Bronchial epithelial cell (primary cell): ENCODE data around the gene AGBL1. TPM values are rescaled to one million over a fixed set of nuclear protein-coding genes. Genes with fewer than 3 reads are reported as not detected.

ENCODE experiments used
- DNase-seq: peaks from one replicate; pipeline ENCODE4 v3.0.0-alpha.2; 2010; ENCODE audit warnings: low read depth
- FAIRE-seq: peaks from 2 replicates; lab custom pipeline; 2011; peaks lifted over from hg19 to GRCh38; lab: Jason Lieb, UNC
- H3K27me3 ChIP-seq: 2 replicates; pipeline ENCODE4 v1.5.1; 2011; ENCODE audit warnings: low read length; ENCODE audit not compliant: control insufficient read depth, insufficient read depth
- H3K36me3 ChIP-seq: 2 replicates; pipeline ENCODE4 v1.5.1; 2011; ENCODE audit warnings: low read length; ENCODE audit not compliant: control insufficient read depth, insufficient read depth
- H3K4me3 ChIP-seq: 2 replicates; pipeline ENCODE4 v1.5.1; 2011; ENCODE audit warnings: mild to moderate bottlenecking, low read depth, low read length, control low read depth
- total RNA-seq: library from RNA; depleted of rRNA; stranded (reverse); fragments of >200 nt; gene quantifications from 2 replicates; pipeline ENCODE4 v1.2.1, GENCODE V29; 2014
- TF ChIP-seq, protein P1 (sequence below): IDR thresholded peaks from 2 replicates; pipeline ENCODE4 v1.5.1; 2011; ENCODE audit warnings: mild to moderate bottlenecking, moderate library complexity, low read length, control low read depth, inconsistent platforms; ENCODE audit not compliant: insufficient read depth, severe bottlenecking

The AGBL1 gene
- total RNA-seq, 1 donor from 2014 or later: not detected

DNA sequence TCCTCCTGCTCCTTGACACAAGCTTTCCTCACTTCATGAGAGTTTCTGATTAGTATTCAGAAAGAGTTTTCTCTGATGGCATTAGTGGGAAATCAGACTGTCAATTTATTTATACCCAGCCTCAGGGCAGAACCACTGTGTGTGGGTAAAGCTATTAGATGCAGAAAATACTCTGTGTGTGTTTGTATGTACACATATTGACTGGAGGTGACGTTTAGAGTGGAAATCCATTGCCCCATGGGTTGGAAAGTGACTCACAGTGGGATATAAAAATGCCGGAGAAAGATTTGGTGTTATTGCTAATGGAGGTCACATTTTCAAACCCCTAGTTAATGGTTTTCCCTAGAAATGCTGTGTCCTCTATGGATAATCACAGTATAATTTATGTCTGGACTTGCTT lies 577.6 kb downstream of the AGBL1 start:
- no peak overlapping the region for H3K4me3 ChIP-seq
- TF ChIP-seq, protein P1, sequence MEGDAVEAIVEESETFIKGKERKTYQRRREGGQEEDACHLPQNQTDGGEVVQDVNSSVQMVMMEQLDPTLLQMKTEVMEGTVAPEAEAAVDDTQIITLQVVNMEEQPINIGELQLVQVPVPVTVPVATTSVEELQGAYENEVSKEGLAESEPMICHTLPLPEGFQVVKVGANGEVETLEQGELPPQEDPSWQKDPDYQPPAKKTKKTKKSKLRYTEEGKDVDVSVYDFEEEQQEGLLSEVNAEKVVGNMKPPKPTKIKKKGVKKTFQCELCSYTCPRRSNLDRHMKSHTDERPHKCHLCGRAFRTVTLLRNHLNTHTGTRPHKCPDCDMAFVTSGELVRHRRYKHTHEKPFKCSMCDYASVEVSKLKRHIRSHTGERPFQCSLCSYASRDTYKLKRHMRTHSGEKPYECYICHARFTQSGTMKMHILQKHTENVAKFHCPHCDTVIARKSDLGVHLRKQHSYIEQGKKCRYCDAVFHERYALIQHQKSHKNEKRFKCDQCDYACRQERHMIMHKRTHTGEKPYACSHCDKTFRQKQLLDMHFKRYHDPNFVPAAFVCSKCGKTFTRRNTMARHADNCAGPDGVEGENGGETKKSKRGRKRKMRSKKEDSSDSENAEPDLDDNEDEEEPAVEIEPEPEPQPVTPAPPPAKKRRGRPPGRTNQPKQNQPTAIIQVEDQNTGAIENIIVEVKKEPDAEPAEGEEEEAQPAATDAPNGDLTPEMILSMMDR: no peak
- no peaks in the 10 kb centered on the region for H3K27me3 ChIP-seq
- FAIRE-seq: no peak
- H3K36me3 ChIP-seq: no peaks in the 10 kb centered on the region
- DNase-seq: no peak

DNA sequence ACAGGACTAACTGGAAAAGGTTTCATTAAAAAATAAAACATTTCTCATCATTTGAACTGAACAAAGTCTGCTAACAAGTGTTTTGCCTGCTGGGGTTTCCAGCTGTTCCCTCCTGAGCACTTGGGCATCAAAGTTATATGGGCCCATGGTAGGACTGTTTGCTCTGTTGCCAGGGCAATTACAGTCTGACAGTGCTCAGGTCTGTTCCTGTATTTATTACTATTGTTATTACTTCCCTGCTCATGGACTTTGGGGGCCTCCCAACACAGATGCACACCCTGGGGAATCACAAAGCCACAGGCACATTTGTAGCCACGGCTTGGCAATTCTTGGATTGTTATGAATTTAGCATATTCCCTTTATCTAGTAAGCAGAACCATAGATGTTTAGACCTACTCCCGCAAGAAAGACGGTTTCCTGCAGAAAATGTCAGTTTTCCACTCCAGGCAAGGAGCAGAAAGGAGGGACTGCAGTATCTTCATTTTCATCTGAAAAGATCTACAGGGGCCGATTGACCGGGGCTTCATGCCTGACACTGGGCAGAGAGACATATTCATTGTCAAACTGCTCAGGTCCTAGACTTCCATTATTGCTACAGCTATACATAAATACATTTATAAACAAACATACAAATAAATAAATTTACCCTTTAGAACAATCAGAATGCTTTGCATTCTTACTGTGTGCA lies 580.2 kb downstream of the AGBL1 start:
- Histone ChIP-seq H3K27me3 (no peaks in the 10 kb centered on the region), H3K4me3 (no peak overlapping the region), H3K36me3 (no peaks in the 10 kb centered on the region)
- FAIRE-seq: no peak
- TF ChIP-seq, protein P1: no peak
- no peak for DNase-seq

DNA sequence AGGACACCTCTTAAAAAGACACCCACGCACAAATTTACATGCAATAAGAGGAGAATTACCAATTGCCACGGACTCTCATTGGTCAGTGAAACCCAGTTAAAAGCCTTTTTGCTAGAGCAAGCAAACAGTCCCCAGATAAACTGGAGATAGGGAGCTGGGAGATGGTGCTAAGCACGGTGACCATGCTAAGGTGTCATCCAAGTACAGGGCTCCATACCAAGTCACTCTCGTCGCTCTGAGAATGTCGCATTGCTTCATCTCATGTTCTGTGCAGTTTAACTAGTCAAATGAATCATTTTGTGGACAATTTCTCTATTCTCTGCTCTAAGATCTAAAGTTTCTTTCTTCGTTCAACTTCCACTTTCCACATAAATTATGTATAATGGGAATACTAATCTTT lies 581.9 kb downstream of the AGBL1 start:
- FAIRE-seq (no peak), DNase-seq (no peak)
- Histone ChIP-seq H3K4me3 (no peak overlapping the region), H3K27me3 (no peaks in the 10 kb centered on the region), H3K36me3 (no peaks in the 10 kb centered on the region)
- TF ChIP-seq, protein P1: no peak

DNA sequence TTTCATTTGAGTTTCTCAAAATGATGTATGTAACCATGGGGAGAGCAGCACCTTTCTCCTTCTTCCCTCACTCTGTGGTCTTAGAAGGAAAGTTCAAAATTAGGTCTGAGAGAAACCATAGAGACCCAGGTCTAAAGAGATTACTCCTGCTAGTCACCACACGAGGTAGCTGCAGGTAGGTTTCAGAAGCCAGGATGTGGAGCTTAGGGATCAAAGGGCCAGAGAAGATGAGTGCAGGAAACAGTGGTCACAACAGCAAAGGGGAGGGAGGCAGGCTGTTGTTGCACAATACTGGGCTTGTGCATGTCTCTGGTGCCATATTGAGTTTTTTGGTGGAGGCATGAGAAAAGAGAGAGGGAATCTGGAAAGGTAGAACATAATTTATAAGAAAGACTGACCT lies 583.6 kb downstream of the AGBL1 start:
- DNase-seq (no peak), FAIRE-seq (no peak)
- no peak overlapping the region for H3K4me3 ChIP-seq
- no peaks in the 10 kb centered on the region for H3K27me3 ChIP-seq
- TF ChIP-seq, protein P1: no peak
- H3K36me3 ChIP-seq: no peaks in the 10 kb centered on the region

- FAIRE-seq (no peak), DNase-seq (no peak)
- Histone ChIP-seq H3K4me3 (no peak overlapping the region), H3K36me3 (no peaks in the 10 kb centered on the region), H3K27me3 (no peaks in the 10 kb centered on the region)
- TF ChIP-seq, protein P1: no peak
These were observed 584.3 kb downstream of the AGBL1 start for GRCh38 chr15:86663979-86664378.

DNA sequence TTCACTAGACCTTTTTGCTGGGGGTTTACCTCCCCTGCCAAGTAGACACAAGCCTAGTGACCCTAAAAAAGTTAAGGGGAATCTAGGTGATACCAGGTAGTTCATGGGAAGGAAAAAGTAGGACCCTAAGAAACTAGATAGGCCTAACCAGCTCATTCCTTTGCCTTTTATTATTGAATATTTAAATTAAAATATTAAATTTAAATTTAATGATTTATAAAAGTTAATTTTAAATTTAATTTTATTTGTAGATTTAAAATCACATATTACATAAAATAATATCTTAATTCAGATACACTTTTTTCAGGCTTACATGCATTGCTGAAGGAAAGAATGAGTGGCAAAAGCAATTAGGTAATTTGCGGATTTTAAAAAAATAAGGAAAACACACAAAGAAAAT lies 584.9 kb downstream of the AGBL1 start:
- no peak for FAIRE-seq
- H3K27me3 ChIP-seq: no peaks in the 10 kb centered on the region

More for the DNA sequence above, 584.9 kb downstream of the AGBL1 start:
- Histone ChIP-seq H3K4me3 (no peak overlapping the region), H3K36me3 (no peaks in the 10 kb centered on the region)
- TF ChIP-seq, protein P1: no peak
- no peak for DNase-seq
